GM18517 (cell line): ENCODE results near the gene NXT1.

ENCODE experiments used
- ATAC-seq: cut with Tn5 transposase; IDR thresholded peaks from one replicate; pipeline ENCODE4 v1.9.1; 2021; ENCODE audit warnings: mild to moderate bottlenecking, moderate library complexity; ENCODE audit not compliant: unreplicated experiment

NXT1 gene

DNA sequence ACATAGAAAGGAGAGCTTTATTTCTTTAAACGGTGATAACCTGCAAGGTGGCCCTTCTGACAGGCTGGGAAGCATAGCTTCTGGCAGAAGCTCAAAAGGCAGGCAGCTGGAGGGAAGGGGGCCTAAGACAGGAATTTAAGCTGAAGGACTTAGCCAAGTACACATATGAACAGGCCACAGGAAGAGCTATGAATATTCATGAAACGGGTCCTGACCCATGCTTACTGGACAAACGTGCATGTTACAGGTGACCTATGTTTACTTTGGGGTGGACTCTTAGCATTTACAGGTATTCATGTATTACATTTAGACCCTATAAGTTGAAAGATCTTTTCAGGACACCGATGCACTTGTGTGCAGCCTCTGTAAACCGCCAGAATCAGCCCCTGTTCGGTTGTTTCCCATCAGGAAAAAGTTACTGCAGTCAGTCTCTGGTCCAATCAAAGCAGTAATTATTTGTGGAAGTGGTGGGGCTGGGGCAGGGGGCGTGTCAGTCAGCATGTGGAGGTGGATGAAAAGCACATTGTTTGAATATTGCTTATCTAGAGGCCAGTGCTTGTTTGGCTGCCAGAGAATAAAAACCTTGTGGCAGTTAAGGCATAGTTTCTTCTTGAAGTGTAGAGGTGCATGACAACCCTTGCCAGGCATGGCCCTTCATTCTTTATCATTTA, 8.5 kb downstream of the NXT1 start:
- no peak for ATAC-seq

DNA sequence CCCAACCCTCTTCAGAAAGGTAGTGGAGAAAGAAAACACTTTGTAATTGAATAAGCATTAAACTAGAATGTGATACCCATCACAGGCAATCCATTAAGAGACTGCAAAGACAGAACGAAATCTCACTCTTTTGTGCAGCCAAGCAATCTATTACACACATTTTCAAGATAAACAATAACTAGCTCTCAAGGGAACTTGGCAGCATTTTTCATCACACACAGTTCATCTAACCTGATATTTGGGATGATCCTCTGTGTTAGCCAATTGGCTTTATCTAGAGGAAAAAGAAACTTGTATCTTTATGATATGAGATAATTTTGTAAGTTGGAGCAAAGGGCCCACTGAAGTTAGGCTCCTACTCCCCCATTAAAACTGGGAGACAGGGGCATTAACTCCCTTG, 9.9 kb downstream of the NXT1 start:
- no peak for ATAC-seq

- no peak for ATAC-seq
Observed at GRCh38 chr20:23361119-23361475, 10.5 kb downstream of the NXT1 start.

GRCh38 chr20:23361476-23362391, 11.1 kb downstream of the NXT1 start, which contains the start of gene GZF1:
Gene GZF1, plus strand, starts transcription at chr20:23362182. Its CDS starts 2,202 bp downstream, at chr20:23364384.
- peak; percentile 59 for ATAC-seq

DNA sequence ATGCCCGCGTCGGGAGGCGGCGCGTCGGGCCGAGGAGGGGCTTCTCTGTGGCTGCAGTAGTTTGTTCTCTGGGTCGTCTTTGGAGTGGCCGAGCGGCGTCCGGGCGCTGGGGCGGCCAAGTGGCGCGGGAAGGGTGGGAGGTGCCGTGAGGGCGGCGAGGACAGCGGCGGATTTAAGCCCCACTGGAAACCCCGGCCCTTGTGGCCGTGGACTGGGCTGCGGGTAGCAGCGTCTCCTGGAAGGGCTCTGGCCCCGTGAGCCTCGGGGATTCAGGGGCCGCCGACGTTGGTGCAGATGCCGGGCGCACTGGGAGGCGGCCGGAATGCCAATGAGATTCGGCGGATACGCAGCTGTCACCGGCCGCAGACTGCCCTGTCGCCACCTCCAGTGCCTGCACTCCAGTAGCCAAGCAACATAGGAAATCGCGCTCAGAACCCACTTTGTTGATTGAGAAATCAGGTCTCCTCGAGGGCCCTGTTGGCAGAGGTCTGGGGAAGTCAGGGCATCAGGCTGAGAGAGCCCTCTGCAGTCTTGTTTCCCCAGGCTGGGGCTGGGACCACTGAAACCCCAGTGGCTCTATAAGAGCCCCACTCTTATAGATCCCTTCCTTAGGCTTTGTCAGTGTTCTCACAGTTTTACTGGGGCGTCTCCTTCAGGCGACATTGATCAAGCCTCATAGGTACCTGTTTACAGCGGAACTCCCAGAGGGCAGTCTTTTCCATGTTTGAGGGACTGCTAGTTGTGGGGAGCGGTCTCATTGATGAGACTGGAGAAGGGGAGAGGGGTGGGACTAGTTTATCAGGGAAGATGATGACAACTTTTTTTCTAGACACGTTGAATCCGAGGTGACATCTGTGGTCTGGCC, 12.0 kb downstream of the NXT1 start:
- peak; percentile 7 for ATAC-seq

- ATAC-seq: no peak
Observed at GRCh38 chr20:23363257-23363649, 12.7 kb downstream of the NXT1 start.

GRCh38 chr20:23365390-23366165, 15.0 kb downstream of the NXT1 start:
- no peak for ATAC-seq

GRCh38 chr20:23366384-23366783, 15.8 kb downstream of the NXT1 start:
- ATAC-seq: no peak

- ATAC-seq: no peak
Observed at GRCh38 chr20:23367770-23368169, 17.2 kb downstream of the NXT1 start.

DNA sequence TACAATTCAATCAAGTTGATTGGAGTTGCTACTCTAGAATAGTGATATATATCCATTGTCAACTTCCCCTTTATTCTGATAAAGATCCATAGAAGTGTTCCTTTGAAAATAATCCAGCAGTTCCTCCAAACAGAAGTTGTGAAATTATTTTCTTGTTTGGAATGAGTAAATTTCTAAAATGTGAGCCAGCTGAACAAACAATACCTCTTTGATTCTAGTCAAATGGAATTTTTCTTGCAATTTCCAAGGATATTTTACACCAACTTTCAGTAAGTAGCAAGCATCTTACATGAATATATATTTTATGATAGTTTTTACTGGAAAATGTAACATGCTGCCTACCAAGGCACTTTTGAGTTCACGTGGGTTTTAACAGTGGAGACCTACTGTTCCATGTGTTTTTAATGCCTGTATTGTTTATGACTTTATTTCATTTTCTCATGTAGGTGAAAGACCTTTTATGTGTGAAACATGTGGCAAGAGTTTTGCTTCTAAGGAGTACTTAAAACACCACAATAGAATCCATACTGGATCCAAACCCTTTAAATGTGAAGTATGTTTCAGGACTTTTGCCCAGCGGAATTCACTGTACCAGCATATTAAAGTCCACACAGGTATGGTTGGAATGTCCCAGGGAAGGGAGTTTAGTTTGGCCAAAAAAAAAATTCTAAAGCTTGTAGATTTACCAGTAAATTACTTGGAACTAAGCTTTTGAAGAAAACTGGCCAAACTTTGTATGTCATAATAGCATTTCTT, 17.9 kb downstream of the NXT1 start:
- ATAC-seq: no peak

GRCh38 chr20:23369072-23369823, 18.7 kb downstream of the NXT1 start:
- ATAC-seq: no peak

DNA sequence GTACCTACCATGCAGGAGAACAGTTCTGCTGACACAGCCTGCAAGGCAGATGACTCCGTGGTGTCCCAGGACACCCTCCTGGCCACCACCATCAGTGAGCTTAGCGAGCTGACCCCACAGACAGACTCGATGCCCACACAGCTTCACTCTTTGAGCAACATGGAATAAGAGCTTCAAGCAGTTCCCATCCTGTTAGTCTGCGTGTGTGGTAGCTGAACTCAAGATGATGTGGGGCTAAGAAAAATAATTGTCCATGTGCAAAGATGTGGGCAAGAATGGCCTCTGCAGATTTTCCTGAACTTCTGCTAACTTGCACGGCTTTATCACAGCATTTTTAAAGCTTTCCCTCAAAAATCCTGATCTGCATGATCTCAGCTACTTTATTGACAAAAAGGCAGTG, 19.7 kb downstream of the NXT1 start:
- no peak for ATAC-seq

DNA sequence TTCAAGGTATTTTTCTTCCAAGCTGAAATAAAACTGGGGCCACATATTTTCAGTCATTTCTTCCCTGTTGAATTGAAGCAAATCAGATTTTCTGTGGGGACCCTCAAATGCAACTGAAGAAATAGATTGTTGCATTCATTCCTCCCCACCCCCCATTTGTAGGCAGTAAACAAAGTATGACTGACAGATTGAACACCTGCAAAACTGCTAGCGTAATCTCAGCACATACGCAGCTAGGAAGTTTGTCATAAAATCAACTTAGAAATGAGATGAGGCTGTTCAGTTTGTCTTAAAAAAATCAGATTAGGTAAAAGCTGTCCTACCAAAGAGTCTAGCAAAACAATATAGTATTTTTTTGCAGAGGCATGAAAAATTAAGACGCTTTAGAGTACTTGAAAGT, 20.3 kb downstream of the NXT1 start:
- ATAC-seq: no peak

- ATAC-seq: no peak
Observed at GRCh38 chr20:23371496-23371895, 20.9 kb downstream of the NXT1 start.

- no peak for ATAC-seq
Observed at GRCh38 chr20:23374441-23374840, 23.9 kb downstream of the NXT1 start.

GRCh38 chr20:23375827-23376226, 25.2 kb downstream of the NXT1 start:
- no peak for ATAC-seq

DNA sequence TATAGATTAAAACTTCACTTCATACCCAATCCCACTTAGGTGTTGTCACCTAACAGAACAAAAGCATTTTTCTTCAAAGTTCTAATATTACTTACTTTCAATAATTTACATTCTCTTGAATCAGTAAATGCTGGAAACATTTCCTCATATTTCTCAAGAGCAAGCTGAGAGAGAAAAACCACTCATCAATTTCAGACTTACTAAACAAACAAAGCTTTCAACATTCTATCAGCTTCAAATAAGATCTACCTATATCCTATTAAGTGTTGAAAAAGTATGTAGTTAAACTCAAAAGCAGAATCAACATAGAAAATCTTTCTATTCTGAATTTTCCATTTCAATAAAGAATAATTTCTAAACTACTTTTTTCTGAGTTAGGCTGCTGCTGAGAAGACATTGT, 29.2 kb downstream of the NXT1 start:
- no peak for ATAC-seq

DNA sequence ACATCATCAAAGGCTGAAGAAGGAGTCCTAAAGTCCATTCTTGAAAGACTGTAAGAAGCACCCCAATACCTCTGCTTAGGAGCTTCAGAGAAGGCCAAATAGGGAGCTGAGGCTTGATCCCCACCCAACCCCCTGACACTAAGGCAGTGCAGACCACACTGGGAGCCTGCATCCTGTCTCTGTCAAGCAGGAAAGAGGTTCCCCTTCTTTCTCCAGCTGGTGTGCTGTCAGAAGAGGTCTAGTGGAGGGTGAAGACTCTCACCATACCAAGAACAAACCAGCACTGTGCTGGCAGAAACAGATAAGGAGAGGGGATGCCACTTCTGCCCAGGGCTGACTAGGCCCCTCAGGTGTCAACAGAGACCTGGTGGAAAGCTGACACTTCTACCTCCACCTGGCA, 31.3 kb downstream of the NXT1 start:
- no peak for ATAC-seq
